ENCODE measurements around the gene HIVEP3. TPM values are rescaled to one million over a fixed set of nuclear protein-coding genes. Genes with fewer than 3 reads are reported as not detected.

Gene HIVEP3
- total and polyA plus RNA-seq, 2 donors (not counting 1 experiment from before 2014, with no cell fraction given) = 2.0 to 5.1 TPM

DNA sequence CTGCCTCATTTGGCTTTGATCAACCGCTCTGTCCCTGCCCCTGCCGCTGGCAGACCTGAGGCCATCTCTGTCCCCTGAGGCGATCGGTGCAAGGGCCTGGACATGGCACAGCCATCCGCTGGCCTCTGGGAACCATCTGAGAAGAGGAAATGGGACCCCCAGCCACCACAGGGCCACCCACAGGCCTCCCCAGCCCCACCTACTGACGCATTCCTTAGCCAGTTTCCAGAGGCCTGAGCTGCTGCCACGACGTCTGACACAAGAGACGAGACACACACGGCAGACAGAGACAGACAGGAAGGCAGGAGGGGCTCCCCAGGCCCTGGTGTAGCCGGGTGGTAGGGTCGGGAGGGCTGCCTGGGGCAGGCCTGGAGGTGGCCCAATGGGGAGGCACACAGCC, 397.0 kb downstream of the HIVEP3 start:
- no peaks in the 10 kb centered on the region for H3K27me3 ChIP-seq (replicated peaks in 1 of 4; ENCODE audit: control extremely low read depth in 1 of 4, control insufficient read depth in 3 of 4, insufficient read depth in 4 of 4, low read length in 3 of 4)
- H3K4me2 ChIP-seq (replicated peaks; ENCODE audit: low read depth, low read length, poor library complexity, severe bottlenecking) = no peak overlapping the region
- peaks cover 0 to 10% of the 10 kb centered on the region in 2 experiments for H3K36me3 ChIP-seq (replicated peaks in 1 of 2; ENCODE audit: control extremely low read depth in 1 of 2, control insufficient read depth in 1 of 2, extremely low read depth in 1 of 2, insufficient read depth in 2 of 2, low read length in 1 of 2)
- H3K27ac Mint-ChIP-seq = no peak overlapping the region
- H3K4me3 ChIP-seq (ENCODE audit: control extremely low read depth in 1 of 5, extremely low read depth in 1 of 5, insufficient read depth in 1 of 5, low read depth in 2 of 5, low read length in 4 of 5) = no peak overlapping the region
- H3K27me3 Mint-ChIP-seq = no peaks in the 10 kb centered on the region
- no peak for DNase-seq
- H3K9ac ChIP-seq (ENCODE audit: low read length) = no peak overlapping the region
- POLR2A ChIA-PET = no interaction called here
- no peak overlapping the region for H3K27ac ChIP-seq (ENCODE audit: low read length in 2 of 2)
- no peaks in the 10 kb centered on the region for H3K9me3 Mint-ChIP-seq (ENCODE audit: insufficient read depth)
- peaks cover 30% of the 10 kb centered on the region for H3K4me1 Mint-ChIP-seq
- no peak overlapping the region for H3K4me3 Mint-ChIP-seq
- intact Hi-C loops (cut with micrococcal nuclease) = no loop called here
- TF ChIP-seq EZH2 (IDR thresholded peaks at IDR 0.05; ENCODE audit: borderline replicate concordance, insufficient read depth, low read depth, low read length, poor library complexity, severe bottlenecking) (no peak), CTCF (IDR thresholded peaks at IDR 0.05) (no peak)
- H4K20me1 ChIP-seq (ENCODE audit: control insufficient read depth, insufficient read depth, low read length, poor library complexity, severe bottlenecking) = no peaks in the 10 kb centered on the region
- H2AFZ ChIP-seq (ENCODE audit: insufficient read depth, low read depth, low read length, poor library complexity, severe bottlenecking) = no peak overlapping the region
- WGBS (ENCODE audit: insufficient coverage) = 95% methylated on average over 11 of the region's 12 CpGs
- peaks cover 20 to 28% of the 10 kb centered on the region in 2 donors for H3K4me1 ChIP-seq (ENCODE audit: control insufficient read depth in 2 of 2, insufficient read depth in 2 of 2, low read length in 2 of 2)
- ATAC-seq (ENCODE audit: low read depth) = no peak
- CTCF ChIA-PET = no interaction called here
- H3K79me2 ChIP-seq (ENCODE audit: control insufficient read depth, insufficient read depth, low read length) = no peaks in the 10 kb centered on the region
- no peaks in the 10 kb centered on the region for H3K9me3 ChIP-seq (ENCODE audit: control extremely low read depth in 1 of 3, control insufficient read depth in 2 of 3, insufficient read depth in 1 of 3, low read length in 2 of 3)

GRCh38 chr1:41520951-41521752, 397.6 kb downstream of the HIVEP3 start:
- intact Hi-C loops (cut with micrococcal nuclease) = no loop called here
- no peak overlapping the region for H3K4me2 ChIP-seq (replicated peaks; ENCODE audit: low read depth, low read length, poor library complexity, severe bottlenecking)
- no peak overlapping the region for H3K4me3 Mint-ChIP-seq
- no peak overlapping the region for H3K9ac ChIP-seq (ENCODE audit: low read length)
- no peaks in the 10 kb centered on the region for H3K79me2 ChIP-seq (ENCODE audit: control insufficient read depth, insufficient read depth, low read length)
- H3K9me3 ChIP-seq (ENCODE audit: control extremely low read depth in 1 of 3, control insufficient read depth in 2 of 3, insufficient read depth in 1 of 3, low read length in 2 of 3) = no peaks in the 10 kb centered on the region
- ATAC-seq (ENCODE audit: low read depth) (no peak), DNase-seq (no peak)
- no peaks in the 10 kb centered on the region for H3K27me3 Mint-ChIP-seq
- peak overlapping the region; percentile 41 for H3K27ac Mint-ChIP-seq
- peaks cover 25 to 34% of the 10 kb centered on the region in 2 donors for H3K4me1 ChIP-seq (ENCODE audit: control insufficient read depth in 2 of 2, insufficient read depth in 2 of 2, low read length in 2 of 2)
- H3K4me1 Mint-ChIP-seq = peaks cover 35% of the 10 kb centered on the region
- H3K27me3 ChIP-seq (replicated peaks in 1 of 4; ENCODE audit: control extremely low read depth in 1 of 4, control insufficient read depth in 3 of 4, insufficient read depth in 4 of 4, low read length in 3 of 4) = no peaks in the 10 kb centered on the region
- H3K9me3 Mint-ChIP-seq (ENCODE audit: insufficient read depth) = no peaks in the 10 kb centered on the region
- H3K4me3 ChIP-seq (ENCODE audit: control extremely low read depth in 1 of 5, extremely low read depth in 1 of 5, insufficient read depth in 1 of 5, low read depth in 2 of 5, low read length in 4 of 5) = no peak overlapping the region
- TF ChIP-seq EZH2 (IDR thresholded peaks at IDR 0.05; ENCODE audit: borderline replicate concordance, insufficient read depth, low read depth, low read length, poor library complexity, severe bottlenecking) = no peak
- TF ChIP-seq CTCF (IDR thresholded peaks at IDR 0.05) = no peak
- ChIA-PET CTCF (no interaction called here), POLR2A (no interaction called here)
- H4K20me1 ChIP-seq (ENCODE audit: control insufficient read depth, insufficient read depth, low read length, poor library complexity, severe bottlenecking) = no peaks in the 10 kb centered on the region
- 87% methylated on average over 14 of the region's 15 CpGs for WGBS (ENCODE audit: insufficient coverage)
- H2AFZ ChIP-seq (ENCODE audit: insufficient read depth, low read depth, low read length, poor library complexity, severe bottlenecking) = no peak overlapping the region
- H3K27ac ChIP-seq (ENCODE audit: low read length in 2 of 2) = no peak overlapping the region
- peaks cover 0 to 10% of the 10 kb centered on the region in 2 experiments for H3K36me3 ChIP-seq (replicated peaks in 1 of 2; ENCODE audit: control extremely low read depth in 1 of 2, control insufficient read depth in 1 of 2, extremely low read depth in 1 of 2, insufficient read depth in 2 of 2, low read length in 1 of 2)
